GM12878 (cell line): ENCODE measurements around the gene TMEM176A. TPM values are rescaled to one million over a fixed set of nuclear protein-coding genes. Genes with fewer than 3 reads are reported as not detected.

Experiments used
- ATAC-seq: fragments of 200-7000 bp; cut with Tn5 transposase; 3 replicates; pipeline ENCODE4 v1.9.1; 2020; ENCODE audit warnings: mild to moderate bottlenecking, moderate library complexity
- BruUV-seq: library from RNA; stranded (reverse); fragments of 400-500 nt; replicated peaks from 2 replicates; lab custom pipeline; 2021; lab: Mats Ljungman, UMichigan
- CTCF ChIA-PET: fragments of 300-600 bp; sonication (Branson Sonifier 250); formaldehyde crosslinking; extraction: SDS; loops from one replicate; lab custom pipeline; 2021; ENCODE audit warnings: inconsistent platforms; lab: Yijun Ruan, JAX
- POLR2A ChIA-PET: fragments of 350-600 bp; formaldehyde crosslinking; extraction: SDS; loops from one replicate; lab custom pipeline; 2021; ENCODE audit warnings: inconsistent platforms; lab: Charles Lee
- RAD21 ChIA-PET: fragments of 300-600 bp; sonication (Branson Sonifier 250); formaldehyde crosslinking; loops from one replicate; lab custom pipeline; 2023; ENCODE audit warnings: antibody characterized with exemption; ENCODE audit not compliant: unreplicated experiment; lab: Charles Lee
- SMC1A ChIA-PET: fragments of 300-600 bp; sonication (Branson Sonifier 250); formaldehyde crosslinking; loops from one replicate; lab custom pipeline; 2023; ENCODE audit not compliant: unreplicated experiment, uncharacterized antibody; lab: Charles Lee
- DNase-seq: peaks from one replicate; pipeline ENCODE4 v3.0.0-alpha.2; 2011; ENCODE audit warnings: low read depth, low spot score
- FAIRE-seq: peaks from 3 replicates; lab custom pipeline; 2011; peaks lifted over from hg19 to GRCh38; lab: Jason Lieb, UNC
- H2AFZ ChIP-seq: 2 replicates; pipeline ENCODE4 v1.6.0; 2011; ENCODE audit warnings: low read depth, low read length, control low read depth; ENCODE audit not compliant: control insufficient read depth
- H3K27ac ChIP-seq: 2 replicates; pipeline ENCODE4 v1.5.1; 2011; ENCODE audit warnings: control low read depth; ENCODE audit not compliant: control insufficient read depth, insufficient read depth
- H3K27me3 ChIP-seq, 2 experiments: replicated peaks in 1 of 2; 2 replicates each; pipeline versions ENCODE4 v1.6.0 to v1.6.1; 2011; ENCODE audit warnings: low read length in 1 of 2; ENCODE audit not compliant: control insufficient read depth in 2 of 2, insufficient read depth in 2 of 2
- H3K36me3 ChIP-seq, 2 experiments: 2 replicates each; pipeline ENCODE4 v1.5.1; 2011; ENCODE audit warnings: low read length in 1 of 2; ENCODE audit not compliant: control insufficient read depth in 2 of 2, insufficient read depth in 2 of 2
- H3K4me1 ChIP-seq: 2 replicates; pipeline ENCODE4 v1.6.1; 2011; ENCODE audit warnings: mild to moderate bottlenecking, low read length, moderate library complexity, mixed read lengths; ENCODE audit not compliant: control insufficient read depth, insufficient read depth
- H3K4me2 ChIP-seq: 2 replicates; pipeline ENCODE4 v1.6.0; 2011; ENCODE audit warnings: control low read depth; ENCODE audit not compliant: control insufficient read depth, insufficient read depth
- H3K4me3 ChIP-seq: fragments of 200-600 bp; sonication (generic); 2 replicates; pipeline ENCODE4 v1.5.1; 2016
- H3K79me2 ChIP-seq: 2 replicates; pipeline ENCODE4 v1.6.0; 2011; ENCODE audit warnings: low read length; ENCODE audit not compliant: control insufficient read depth, insufficient read depth
- H3K9ac ChIP-seq: 2 replicates; pipeline ENCODE4 v1.8.0; 2011; ENCODE audit warnings: low read length, control low read depth, mixed read lengths; ENCODE audit not compliant: control insufficient read depth, insufficient read depth
- H3K9me3 ChIP-seq: replicated peaks from 3 replicates; pipeline ENCODE4 v1.5.1; 2011; ENCODE audit warnings: mild to moderate bottlenecking, low read length; ENCODE audit not compliant: control insufficient read depth, insufficient read depth
- H4K20me1 ChIP-seq: 2 replicates; pipeline ENCODE4 v1.6.0; 2011; ENCODE audit not compliant: control insufficient read depth, insufficient read depth
- CHD4 ChIP-seq: fragments of 200-600 bp; sonication (generic); IDR thresholded peaks from 2 replicates; pipeline ENCODE4 v1.6.1; 2016; ENCODE audit warnings: mild to moderate bottlenecking
- EED ChIP-seq: sonication (generic); IDR thresholded peaks from 2 replicates; pipeline ENCODE4 v1.6.1; 2016; ENCODE audit warnings: antibody characterized with exemption, low read depth
- HDGF ChIP-seq: fragments of 450-650 bp; IDR thresholded peaks from 2 replicates; pipeline ENCODE4 v1.6.1; 2016; ENCODE audit warnings: antibody characterized with exemption
- RAD21 ChIP-seq: IDR thresholded peaks from 2 replicates; pipeline ENCODE4 v1.6.1; 2011; ENCODE audit warnings: mild to moderate bottlenecking, low read depth, low read length, moderate library complexity; ENCODE audit not compliant: insufficient read depth
- RB1 ChIP-seq: fragments of 450-650 bp; formaldehyde crosslinking; IDR thresholded peaks from 2 replicates; pipeline ENCODE4 v1.6.1; 2017; ENCODE audit warnings: mild to moderate bottlenecking, borderline replicate concordance
- SUPT20H ChIP-seq: IDR thresholded peaks from 2 replicates; pipeline ENCODE4 v1.6.1; 2011; ENCODE audit warnings: low read depth, mild to moderate bottlenecking, low read length, moderate library complexity, borderline replicate concordance; ENCODE audit not compliant: control insufficient read depth
- WGBS: methylation state at CpG from one replicate; pipeline ENCODE4 v1.1.6; 2016; ENCODE audit warnings: low lambda C conversion rate; ENCODE audit not compliant: insufficient replicate concordance, insufficient coverage; ENCODE audit errors: missing lambda C conversion rate; 5-methylcytosine and 5-hydroxymethylcytosine counted together
- in situ Hi-C: fragments of 300-500 bp; cut with MboI; formaldehyde crosslinking; loops from 9 replicates; pipeline ENCODE4 v1.14.3; 2018; ENCODE audit warnings: mixed read lengths
- intact Hi-C: fragments of 100-400 bp; cut with micrococcal nuclease; formaldehyde crosslinking; loops from one replicate; pipeline ENCODE4 v1.14.2; 2022; ENCODE audit not compliant: unreplicated experiment
- polyA plus RNA-seq, 11 experiments: library from polyadenylated mRNA; depleted of rRNA in 4 of 11; unstranded in 6 of 11; stranded (reverse) in 5 of 11; fragments of >200 nt; fragmentation: Nextera tagmentation in 4 of 11; fragmentation: Illumina TruSeq in 1 of 11; extraction: Ambion mirVana in 4 of 11; extraction: Trizol in 1 of 11; gene quantifications; 1 replicate in 1 of 11; 2 replicates in 10 of 11; pipeline versions ENCODE4 v1.2.1 to v1.2.3, GENCODE V29; 2011 to 2016; ENCODE audit warnings: inconsistent platforms in 2 of 11, missing spikeins in 2 of 11, low read depth in 1 of 11
- total RNA-seq, 4 experiments: library from RNA; depleted of rRNA in 3 of 4; stranded (reverse); fragments of >200 nt in 3 of 4; fragmentation: Illumina TruSeq in 1 of 4; extraction: Trizol in 1 of 4; gene quantifications; 2 replicates each; pipeline versions ENCODE4 v1.2.1 to v1.2.3, GENCODE V29; 2013 to 2021
- TF ChIP-seq, protein P1 (sequence below): fragments of 450-650 bp; IDR thresholded peaks from 2 replicates; pipeline ENCODE4 v1.6.1; 2017; ENCODE audit warnings: mild to moderate bottlenecking, moderate library complexity

Gene TMEM176A
- total and polyA plus RNA-seq, 10 of the 15 experiments (the other 5 are each of a cell fraction or from before 2014, with no cell fraction given): not detected

- H3K27ac ChIP-seq: no peak overlapping the region
- DNase-seq: no peak
- H3K79me2 ChIP-seq: no peaks in the 10 kb centered on the region
- FAIRE-seq: no peak
- CTCF ChIA-PET: interaction anchor here (7.1 kb wide), 1 partner anchor 92 kb away, joined by 70 read pairs; no protein-coding TSS in a partner anchor
- SMC1A ChIA-PET: no interaction called here
- H3K4me1 ChIP-seq: peaks cover 20% of the 10 kb centered on the region
- no peak overlapping the region for H3K4me2 ChIP-seq
- H2AFZ ChIP-seq: peak overlapping the region; percentile 5; the same call in 1 of the 2 replicates
- H3K27me3 ChIP-seq: no peaks in the 10 kb centered on the region
- POLR2A ChIA-PET: interaction anchor here (1.1 kb wide), 1 partner anchor 115 kb away, joined by 3 read pairs; no protein-coding TSS in a partner anchor
- H3K9me3 ChIP-seq: no peaks in the 10 kb centered on the region
- H3K4me3 ChIP-seq: no peak overlapping the region
- H4K20me1 ChIP-seq: no peaks in the 10 kb centered on the region
- no peaks in the 10 kb centered on the region for H3K36me3 ChIP-seq
- RAD21 ChIA-PET: interaction anchor here (2.7 kb wide), 1 partner anchor 29 kb away, joined by 8 read pairs; no protein-coding TSS in a partner anchor
- intact Hi-C loops: no loop called here
- BruUV-seq: no TSS peak
- in situ Hi-C loops: no loop called here
- TF ChIP-seq EED (0 out of 2 replicates have a peak, but pooled peaks have one; percentile 16), SUPT20H (no peak), HDGF (no peak), RB1 (no peak), RAD21 (no peak), CHD4 (no peak)
- TF ChIP-seq, protein P1, sequence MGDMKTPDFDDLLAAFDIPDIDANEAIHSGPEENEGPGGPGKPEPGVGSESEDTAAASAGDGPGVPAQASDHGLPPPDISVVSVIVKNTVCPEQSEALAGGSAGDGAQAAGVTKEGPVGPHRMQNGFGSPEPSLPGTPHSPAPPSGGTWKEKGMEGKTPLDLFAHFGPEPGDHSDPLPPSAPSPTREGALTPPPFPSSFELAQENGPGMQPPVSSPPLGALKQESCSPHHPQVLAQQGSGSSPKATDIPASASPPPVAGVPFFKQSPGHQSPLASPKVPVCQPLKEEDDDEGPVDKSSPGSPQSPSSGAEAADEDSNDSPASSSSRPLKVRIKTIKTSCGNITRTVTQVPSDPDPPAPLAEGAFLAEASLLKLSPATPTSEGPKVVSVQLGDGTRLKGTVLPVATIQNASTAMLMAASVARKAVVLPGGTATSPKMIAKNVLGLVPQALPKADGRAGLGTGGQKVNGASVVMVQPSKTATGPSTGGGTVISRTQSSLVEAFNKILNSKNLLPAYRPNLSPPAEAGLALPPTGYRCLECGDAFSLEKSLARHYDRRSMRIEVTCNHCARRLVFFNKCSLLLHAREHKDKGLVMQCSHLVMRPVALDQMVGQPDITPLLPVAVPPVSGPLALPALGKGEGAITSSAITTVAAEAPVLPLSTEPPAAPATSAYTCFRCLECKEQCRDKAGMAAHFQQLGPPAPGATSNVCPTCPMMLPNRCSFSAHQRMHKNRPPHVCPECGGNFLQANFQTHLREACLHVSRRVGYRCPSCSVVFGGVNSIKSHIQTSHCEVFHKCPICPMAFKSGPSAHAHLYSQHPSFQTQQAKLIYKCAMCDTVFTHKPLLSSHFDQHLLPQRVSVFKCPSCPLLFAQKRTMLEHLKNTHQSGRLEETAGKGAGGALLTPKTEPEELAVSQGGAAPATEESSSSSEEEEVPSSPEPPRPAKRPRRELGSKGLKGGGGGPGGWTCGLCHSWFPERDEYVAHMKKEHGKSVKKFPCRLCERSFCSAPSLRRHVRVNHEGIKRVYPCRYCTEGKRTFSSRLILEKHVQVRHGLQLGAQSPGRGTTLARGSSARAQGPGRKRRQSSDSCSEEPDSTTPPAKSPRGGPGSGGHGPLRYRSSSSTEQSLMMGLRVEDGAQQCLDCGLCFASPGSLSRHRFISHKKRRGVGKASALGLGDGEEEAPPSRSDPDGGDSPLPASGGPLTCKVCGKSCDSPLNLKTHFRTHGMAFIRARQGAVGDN: 0 out of 2 replicates have a peak, but pooled peaks have one; percentile 14
- WGBS: 14% methylated on average over 4 of the region's 4 CpGs
- ATAC-seq: peak; percentile 44; the same call in 2 of the 3 replicates
- no peak overlapping the region for H3K9ac ChIP-seq
Observed at GRCh38 chr7:150784954-150785353, 15.6 kb upstream of the TMEM176A start.
